ENCODE measurements around the gene YAP1.
"Not testable (repeated sequence)": the region's sequence is repeated elsewhere in the genome, so short reads cannot be mapped to it uniquely, and the experiment has no call there.

Gene YAP1

GRCh38 chr11:102166175-102167064 lies 56.2 kb downstream of the YAP1 start:
- no peak for DNase-seq

GRCh38 chr11:102168481-102168880 lies 58.2 kb downstream of the YAP1 start:
- DNase-seq: no peak

- no peak for DNase-seq
Observed at GRCh38 chr11:102171101-102171500, 60.9 kb downstream of the YAP1 start.

- no peak for DNase-seq
Observed at GRCh38 chr11:102172127-102172848, 62.0 kb downstream of the YAP1 start.

- peak; percentile 10 for DNase-seq
Observed at GRCh38 chr11:102177126-102177525, 66.9 kb downstream of the YAP1 start.

- DNase-seq: peak; percentile 79 to 85
Observed at GRCh38 chr11:102177974-102178631, 67.9 kb downstream of the YAP1 start.

GRCh38 chr11:102179371-102179770 lies 69.1 kb downstream of the YAP1 start:
- DNase-seq: no peak

GRCh38 chr11:102184269-102184987 lies 74.2 kb downstream of the YAP1 start:
- no peak for DNase-seq

GRCh38 chr11:102186551-102187191 lies 76.4 kb downstream of the YAP1 start:
- no peak for DNase-seq

GRCh38 chr11:102187416-102188151 lies 77.3 kb downstream of the YAP1 start:
- DNase-seq: no peak

- DNase-seq: no peak
Observed at GRCh38 chr11:102188488-102188887, 78.2 kb downstream of the YAP1 start.

GRCh38 chr11:102191832-102192231 lies 81.6 kb downstream of the YAP1 start:
- no peak for DNase-seq

- no peak for DNase-seq
Observed at GRCh38 chr11:102192349-102193066, 82.3 kb downstream of the YAP1 start.

GRCh38 chr11:102194257-102194656 lies 84.0 kb downstream of the YAP1 start:
- no peak for DNase-seq

- no peak for DNase-seq
Observed at GRCh38 chr11:102194990-102195389, 84.7 kb downstream of the YAP1 start.

- DNase-seq: no peak
Observed at GRCh38 chr11:102196351-102196750, 86.1 kb downstream of the YAP1 start.

- DNase-seq: no peak
Observed at GRCh38 chr11:102196816-102197215, 86.6 kb downstream of the YAP1 start.

GRCh38 chr11:102197670-102198139 lies 87.5 kb downstream of the YAP1 start:
- no peak for DNase-seq

GRCh38 chr11:102199673-102200072 lies 89.4 kb downstream of the YAP1 start:
- DNase-seq: no peak

GRCh38 chr11:102200325-102200724 lies 90.1 kb downstream of the YAP1 start:
- DNase-seq: not testable (repeated sequence)

- DNase-seq: no peak
Observed at GRCh38 chr11:102201776-102202175, 91.5 kb downstream of the YAP1 start.

Measured in inflammatory macrophage treated with lipopolysaccharide for 1 hour (primary cell).